ENCODE results near the gene PAX8. TPM values are rescaled to one million over a fixed set of nuclear protein-coding genes. Genes with fewer than 3 reads are reported as not detected.
A peak's percentile ranks its signal among the peaks of the same experiment; 100 is the strongest.

PAX8 gene
- total and polyA plus RNA-seq, 2 of the 13 experiments (the other 11 are each of a cell fraction or from before 2014, with no cell fraction given) = 1.5 to 8.8 TPM

GRCh38 chr2:113281910-113282746, 3.4 kb upstream of the PAX8 start (continued):
- TF ChIP-seq, protein P1, sequence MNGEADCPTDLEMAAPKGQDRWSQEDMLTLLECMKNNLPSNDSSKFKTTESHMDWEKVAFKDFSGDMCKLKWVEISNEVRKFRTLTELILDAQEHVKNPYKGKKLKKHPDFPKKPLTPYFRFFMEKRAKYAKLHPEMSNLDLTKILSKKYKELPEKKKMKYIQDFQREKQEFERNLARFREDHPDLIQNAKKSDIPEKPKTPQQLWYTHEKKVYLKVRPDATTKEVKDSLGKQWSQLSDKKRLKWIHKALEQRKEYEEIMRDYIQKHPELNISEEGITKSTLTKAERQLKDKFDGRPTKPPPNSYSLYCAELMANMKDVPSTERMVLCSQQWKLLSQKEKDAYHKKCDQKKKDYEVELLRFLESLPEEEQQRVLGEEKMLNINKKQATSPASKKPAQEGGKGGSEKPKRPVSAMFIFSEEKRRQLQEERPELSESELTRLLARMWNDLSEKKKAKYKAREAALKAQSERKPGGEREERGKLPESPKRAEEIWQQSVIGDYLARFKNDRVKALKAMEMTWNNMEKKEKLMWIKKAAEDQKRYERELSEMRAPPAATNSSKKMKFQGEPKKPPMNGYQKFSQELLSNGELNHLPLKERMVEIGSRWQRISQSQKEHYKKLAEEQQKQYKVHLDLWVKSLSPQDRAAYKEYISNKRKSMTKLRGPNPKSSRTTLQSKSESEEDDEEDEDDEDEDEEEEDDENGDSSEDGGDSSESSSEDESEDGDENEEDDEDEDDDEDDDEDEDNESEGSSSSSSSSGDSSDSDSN (CRISPR knock-in tag; IDR thresholded peaks at IDR 0.05) = 0 out of 2 replicates have a peak, but pooled peaks have one; percentile 4
- TF ChIP-seq, protein P2, sequence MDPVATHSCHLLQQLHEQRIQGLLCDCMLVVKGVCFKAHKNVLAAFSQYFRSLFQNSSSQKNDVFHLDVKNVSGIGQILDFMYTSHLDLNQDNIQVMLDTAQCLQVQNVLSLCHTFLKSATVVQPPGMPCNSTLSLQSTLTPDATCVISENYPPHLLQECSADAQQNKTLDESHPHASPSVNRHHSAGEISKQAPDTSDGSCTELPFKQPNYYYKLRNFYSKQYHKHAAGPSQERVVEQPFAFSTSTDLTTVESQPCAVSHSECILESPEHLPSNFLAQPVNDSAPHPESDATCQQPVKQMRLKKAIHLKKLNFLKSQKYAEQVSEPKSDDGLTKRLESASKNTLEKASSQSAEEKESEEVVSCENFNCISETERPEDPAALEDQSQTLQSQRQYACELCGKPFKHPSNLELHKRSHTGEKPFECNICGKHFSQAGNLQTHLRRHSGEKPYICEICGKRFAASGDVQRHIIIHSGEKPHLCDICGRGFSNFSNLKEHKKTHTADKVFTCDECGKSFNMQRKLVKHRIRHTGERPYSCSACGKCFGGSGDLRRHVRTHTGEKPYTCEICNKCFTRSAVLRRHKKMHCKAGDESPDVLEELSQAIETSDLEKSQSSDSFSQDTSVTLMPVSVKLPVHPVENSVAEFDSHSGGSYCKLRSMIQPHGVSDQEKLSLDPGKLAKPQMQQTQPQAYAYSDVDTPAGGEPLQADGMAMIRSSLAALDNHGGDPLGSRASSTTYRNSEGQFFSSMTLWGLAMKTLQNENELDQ (CRISPR knock-in tag; IDR thresholded peaks at IDR 0.05; ENCODE audit: borderline replicate concordance) = no peak
- TF ChIP-seq FOXK1 (CRISPR knock-in tag; IDR thresholded peaks at IDR 0.05; ENCODE audit: borderline replicate concordance, low read depth) = 0 out of 2 replicates have a peak, but pooled peaks have one; percentile 4
- no peak for TF ChIP-seq KLF13 (CRISPR knock-in tag; IDR thresholded peaks at IDR 0.05)
- TF ChIP-seq FOSL1 (CRISPR knock-in tag; IDR thresholded peaks at IDR 0.05; ENCODE audit: borderline replicate concordance) = no peak
- TF ChIP-seq FOXA3 (CRISPR knock-in tag; IDR thresholded peaks at IDR 0.05) = no peak; the same call in 1 of the 2 replicates
- peak; percentile 14; the same call in 1 of the 2 replicates for TF ChIP-seq PITX1 (CRISPR knock-in tag; IDR thresholded peaks at IDR 0.05)
- no peak for TF ChIP-seq ZNF335 (CRISPR knock-in tag; IDR thresholded peaks at IDR 0.05)
- no peak for TF ChIP-seq ZNF570 (CRISPR knock-in tag; IDR thresholded peaks at IDR 0.05; ENCODE audit: borderline replicate concordance)
- TF ChIP-seq ATM (IDR thresholded peaks at IDR 0.05; ENCODE audit: borderline replicate concordance) = no peak
- peak; percentile 65; the same call in 1 of the 2 replicates for TF ChIP-seq ZNF629 (CRISPR knock-in tag; conservative IDR thresholded peaks at IDR 0.05)
- TF ChIP-seq ZNF746 (CRISPR knock-in tag; IDR thresholded peaks at IDR 0.05) = no peak
- no peak for TF ChIP-seq GTF2F1 (IDR thresholded peaks at IDR 0.05; ENCODE audit: low read length)
- TF ChIP-seq ZNF724P (CRISPR knock-in tag; IDR thresholded peaks at IDR 0.05; ENCODE audit: borderline replicate concordance) = no peak
- TF ChIP-seq NCOA1 (CRISPR knock-in tag; IDR thresholded peaks at IDR 0.05) = 0 out of 2 replicates have a peak, but pooled peaks have one; percentile 55
- no peak for TF ChIP-seq CREB1 (IDR thresholded peaks at IDR 0.05)
- TF ChIP-seq CREB1 (CRISPR knock-in tag; IDR thresholded peaks at IDR 0.05) = 0 out of 2 replicates have a peak, but pooled peaks have one; percentile 25
- TF ChIP-seq ZBTB4 (CRISPR knock-in tag; IDR thresholded peaks at IDR 0.05; ENCODE audit: borderline replicate concordance) = no peak; the same call in 1 of the 2 replicates
- TF ChIP-seq ZNF224 (CRISPR knock-in tag; IDR thresholded peaks at IDR 0.05) = no peak
- no peak for TF ChIP-seq U2AF1 (optimal IDR thresholded peaks at IDR 0.05; ENCODE audit: low read depth, low read length)
